GM12892 (cell line): ENCODE data around the gene RNF223.

Experiments used
- POLR2A ChIP-seq: IDR thresholded peaks from 2 replicates; pipeline ENCODE4 v1.6.1; 2011; ENCODE audit warnings: low read depth, low read length, control low read depth
- POLR2AphosphoS5 ChIP-seq: IDR thresholded peaks from 2 replicates; pipeline ENCODE4 v1.6.1; 2011; ENCODE audit warnings: low read depth, low read length, control low read depth
- TAF1 ChIP-seq: IDR thresholded peaks from 2 replicates; pipeline ENCODE4 v1.6.1; 2011; ENCODE audit warnings: low read depth, mild to moderate bottlenecking, control low read depth, low read length, borderline replicate concordance

DNA sequence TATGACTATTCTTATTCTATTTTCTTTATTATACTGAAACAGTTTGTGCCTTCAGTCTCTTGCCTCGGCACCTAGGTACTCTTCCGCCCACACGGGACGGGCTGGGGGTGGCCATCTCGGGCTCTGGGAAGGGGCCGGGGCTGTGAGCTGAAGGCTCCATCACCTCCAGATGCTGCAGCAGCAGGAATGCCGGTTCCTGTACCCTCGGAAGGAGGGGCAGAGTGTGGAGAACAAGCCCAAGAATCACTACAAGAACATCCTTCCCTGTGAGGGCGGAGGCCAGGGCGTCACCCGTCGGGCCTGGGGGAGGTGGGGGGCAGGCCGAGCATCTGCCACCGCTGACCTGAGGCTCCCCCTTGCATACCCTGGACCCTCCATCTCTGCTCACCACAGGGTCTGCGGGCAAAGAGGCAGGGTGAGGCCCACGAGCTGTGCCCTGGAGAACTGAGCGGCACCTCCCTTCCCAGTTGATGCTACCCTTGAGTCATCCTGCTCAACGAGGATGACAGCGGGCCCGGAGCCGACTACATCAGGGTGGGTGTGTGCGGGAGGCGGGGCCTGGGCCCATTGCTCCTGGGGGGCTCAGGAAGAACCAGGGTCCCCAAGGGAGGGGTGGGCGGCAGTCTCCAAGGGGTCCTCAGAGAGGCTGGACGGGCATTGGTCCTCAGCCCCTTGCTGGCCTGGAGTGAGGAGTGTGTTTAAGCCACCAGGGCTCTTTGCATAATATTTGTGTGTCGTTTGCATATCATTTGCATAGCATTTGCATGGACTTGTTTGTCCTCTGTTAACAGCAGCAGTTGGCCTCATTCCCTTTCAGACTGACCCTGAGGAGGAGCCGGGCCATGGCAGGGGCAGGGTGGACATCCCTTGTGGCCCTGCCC, 7.5 kb downstream of the RNF223 start:
- TF ChIP-seq TAF1 (no peak), POLR2A (0 out of 2 replicates have a peak, but pooled peaks have one; percentile 21), POLR2AphosphoS5 (no peak)
